DND-41 (cell line): ENCODE results near the gene SEMA6A.

Source experiments
- EZH2 ChIP-seq: IDR thresholded peaks from 3 replicates; pipeline ENCODE4 v1.6.1; 2012; ENCODE audit warnings: borderline replicate concordance, low read depth, mild to moderate bottlenecking, moderate library complexity, low read length, inconsistent platforms; ENCODE audit not compliant: severe bottlenecking
- TF ChIP-seq, protein P1 (sequence below): IDR thresholded peaks from 2 replicates; pipeline ENCODE4 v1.5.1; 2012; ENCODE audit warnings: borderline replicate concordance, low read length, moderate library complexity, mild to moderate bottlenecking; ENCODE audit not compliant: poor library complexity, severe bottlenecking; ENCODE audit errors: extremely low read depth

DNA sequence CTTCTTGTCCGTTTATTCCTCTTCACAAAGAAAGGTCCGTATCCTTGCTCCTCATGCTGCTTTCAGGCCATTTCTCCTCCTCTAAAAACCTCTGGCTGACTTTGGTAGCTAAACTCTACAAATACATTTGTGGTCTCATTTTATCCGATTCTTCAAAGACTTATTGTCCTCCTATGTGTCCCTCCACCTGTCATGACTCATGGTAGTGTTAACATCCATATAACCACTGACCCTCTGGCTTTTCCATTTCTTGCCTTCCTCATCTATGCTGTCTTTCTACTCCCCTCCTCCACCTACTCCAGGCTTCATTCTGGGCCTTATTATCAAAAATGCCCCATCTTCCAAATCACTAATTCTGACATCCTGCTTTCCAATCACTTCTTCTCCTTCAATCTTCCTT is 4.1 kb upstream of the SEMA6A start:
- TF ChIP-seq, protein P1, sequence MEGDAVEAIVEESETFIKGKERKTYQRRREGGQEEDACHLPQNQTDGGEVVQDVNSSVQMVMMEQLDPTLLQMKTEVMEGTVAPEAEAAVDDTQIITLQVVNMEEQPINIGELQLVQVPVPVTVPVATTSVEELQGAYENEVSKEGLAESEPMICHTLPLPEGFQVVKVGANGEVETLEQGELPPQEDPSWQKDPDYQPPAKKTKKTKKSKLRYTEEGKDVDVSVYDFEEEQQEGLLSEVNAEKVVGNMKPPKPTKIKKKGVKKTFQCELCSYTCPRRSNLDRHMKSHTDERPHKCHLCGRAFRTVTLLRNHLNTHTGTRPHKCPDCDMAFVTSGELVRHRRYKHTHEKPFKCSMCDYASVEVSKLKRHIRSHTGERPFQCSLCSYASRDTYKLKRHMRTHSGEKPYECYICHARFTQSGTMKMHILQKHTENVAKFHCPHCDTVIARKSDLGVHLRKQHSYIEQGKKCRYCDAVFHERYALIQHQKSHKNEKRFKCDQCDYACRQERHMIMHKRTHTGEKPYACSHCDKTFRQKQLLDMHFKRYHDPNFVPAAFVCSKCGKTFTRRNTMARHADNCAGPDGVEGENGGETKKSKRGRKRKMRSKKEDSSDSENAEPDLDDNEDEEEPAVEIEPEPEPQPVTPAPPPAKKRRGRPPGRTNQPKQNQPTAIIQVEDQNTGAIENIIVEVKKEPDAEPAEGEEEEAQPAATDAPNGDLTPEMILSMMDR: no peak
- no peak for TF ChIP-seq EZH2
